Panc1 (cell line): ENCODE measurements around the gene ERI2. TPM values are rescaled to one million over a fixed set of nuclear protein-coding genes. Genes with fewer than 3 reads are reported as not detected.

Experiments used
- ATAC-seq: fragments of 200-7000 bp; cut with Tn5 transposase; 2 replicates; pipeline ENCODE4 v1.9.1; 2020; ENCODE audit warnings: mild to moderate bottlenecking, moderate library complexity
- BruUV-seq: library from RNA; stranded (reverse); fragments of 400-500 nt; replicated peaks from 2 replicates; lab custom pipeline; 2021; lab: Mats Ljungman, UMichigan
- CTCF ChIA-PET: fragments of 300-600 bp; sonication (Branson Sonifier 250); formaldehyde crosslinking; loops from one replicate; lab custom pipeline; 2022; ENCODE audit warnings: antibody characterized with exemption; lab: Charles Lee
- POLR2A ChIA-PET: fragments of 300-600 bp; sonication (Branson Sonifier 250); formaldehyde crosslinking; loops from one replicate; lab custom pipeline; 2022; ENCODE audit warnings: antibody characterized with exemption; lab: Charles Lee
- DNase-seq: peaks from one replicate; pipeline ENCODE4 v3.0.0-alpha.2; 2010; ENCODE audit warnings: low read depth, low spot score
- H3K27ac ChIP-seq: 2 replicates; pipeline ENCODE4 v1.5.1; 2011; ENCODE audit warnings: mild to moderate bottlenecking, low read length, inconsistent platforms
- H3K27me3 ChIP-seq: fragments of 200-500 bp; sonication (Bioruptor generic); 2 replicates; pipeline ENCODE4 v1.6.0; 2014; ENCODE audit warnings: low read length, inconsistent platforms; ENCODE audit not compliant: control insufficient read depth, insufficient read depth
- H3K36me3 ChIP-seq: fragments of 200-500 bp; sonication (Bioruptor generic); 2 replicates; pipeline ENCODE4 v1.5.1; 2014; ENCODE audit warnings: inconsistent platforms, mild to moderate bottlenecking, low read length, moderate library complexity; ENCODE audit not compliant: control insufficient read depth, insufficient read depth
- H3K4me1 ChIP-seq: 2 replicates; pipeline ENCODE4 v1.5.1; 2011; ENCODE audit warnings: inconsistent platforms, mild to moderate bottlenecking, low read length, moderate library complexity; ENCODE audit not compliant: control insufficient read depth, insufficient read depth
- H3K4me3 ChIP-seq, 2 experiments: 2 replicates each; pipeline ENCODE4 v1.5.1; 2011 to 2012; ENCODE audit warnings: low read depth in 2 of 2, low read length in 2 of 2, mild to moderate bottlenecking in 2 of 2, inconsistent platforms in 1 of 2, moderate library complexity in 1 of 2
- H3K9me3 ChIP-seq: fragments of 200-500 bp; sonication (Bioruptor generic); 2 replicates; pipeline ENCODE4 v1.5.1; 2014; ENCODE audit warnings: low read depth, mild to moderate bottlenecking, inconsistent platforms, low read length, moderate library complexity; ENCODE audit not compliant: control insufficient read depth, insufficient read depth
- CTCF ChIP-seq: fragments of 450-650 bp; IDR thresholded peaks from 2 replicates; pipeline ENCODE4 v1.5.1; 2017; ENCODE audit warnings: mild to moderate bottlenecking
- POLR2AphosphoS5 ChIP-seq: IDR thresholded peaks from 2 replicates; pipeline ENCODE4 v1.6.1; 2012; ENCODE audit warnings: mild to moderate bottlenecking, low read depth, low read length, moderate library complexity
- REST ChIP-seq, 2 experiments: IDR thresholded peaks; 2 replicates each; pipeline ENCODE4 v1.6.1; 2011 to 2012; ENCODE audit warnings: low read depth in 2 of 2, control low read depth in 1 of 2, low read length in 1 of 2, mild to moderate bottlenecking in 1 of 2, moderate library complexity in 1 of 2; ENCODE audit not compliant: insufficient read depth in 1 of 2
- SIN3A ChIP-seq: IDR thresholded peaks from 2 replicates; pipeline ENCODE4 v1.6.1; 2012; ENCODE audit warnings: low read depth, mild to moderate bottlenecking, low read length, moderate library complexity, borderline replicate concordance; ENCODE audit not compliant: insufficient read depth
- TCF7L2 ChIP-seq: IDR thresholded peaks from 2 replicates; pipeline ENCODE4 v1.6.1; 2011; ENCODE audit warnings: mild to moderate bottlenecking, low read depth, low read length, inconsistent platforms
- in situ Hi-C: cut with HindIII; loops from 2 replicates; pipeline ENCODE4 v1.10.0; 2016; ENCODE audit warnings: low sequenced_read_pairs, low pct_unique_long_range_greater_than_20kb
- intact Hi-C: fragments of 100-400 bp; cut with micrococcal nuclease; formaldehyde crosslinking; loops from one replicate; pipeline ENCODE4 v1.10.0; 2022; ENCODE audit not compliant: unreplicated experiment
- total RNA-seq: library from RNA; stranded (reverse); gene quantifications from one replicate; pipeline ENCODE4 v1.2.1, GENCODE V29; 2021; ENCODE audit not compliant: unreplicated experiment

Gene ERI2
- total RNA-seq, 1 experiment from 2014 or later, result 20.4 TPM

- Histone ChIP-seq H3K27me3 (0 out of 2 replicates have a peak, but pooled peaks cover 2% of the 10 kb centered on the region), H3K4me1 (no peaks in the 10 kb centered on the region), H3K4me3 (no peak overlapping the region), H3K36me3 (no peaks in the 10 kb centered on the region), H3K27ac (no peak overlapping the region), H3K9me3 (no peaks in the 10 kb centered on the region; the same call in 1 of the 2 replicates)
- BruUV-seq, result no TSS peak
- no peak for DNase-seq
- TF ChIP-seq POLR2AphosphoS5, result no peak
- no peak for TF ChIP-seq CTCF
- no peak for TF ChIP-seq TCF7L2
- no peak for TF ChIP-seq REST (IDR thresholded peaks at IDR 0.05; ENCODE audit: insufficient read depth in 1 of 2, low read depth in 2 of 2, low read length in 1 of 2)
- TF ChIP-seq SIN3A, result no peak
- CTCF ChIA-PET, result no interaction called here
- POLR2A ChIA-PET, result no interaction called here
- ATAC-seq, result no peak
- in situ Hi-C loops, result no loop called here
- intact Hi-C loops, result no loop called here
These were observed 59.8 kb downstream of the ERI2 start for GRCh38 chr16:20746461-20746860.

Other genes starting within 250 kb of the ERI2 start
- gene ACSM2B, start 230.1 kb downstream of the ERI2 start, total RNA-seq, result 0.10 TPM
- not detected for gene ACSM1, start 108.8 kb downstream of the ERI2 start, total RNA-seq
- 36.2 TPM for gene THUMPD1, start 64.7 kb downstream of the ERI2 start, total RNA-seq
- gene ACSM3, start 42.5 kb downstream of the ERI2 start, total RNA-seq, result 0.44 TPM
- gene REXO5, start 55 bp upstream of the ERI2 start, total RNA-seq, result 13.6 TPM
- gene DCUN1D3, start 93.9 kb upstream of the ERI2 start, total RNA-seq, result 23.5 TPM
- gene LYRM1, start 94.3 kb upstream of the ERI2 start, total RNA-seq, result 30.7 TPM